HCT116 (cell line): Measurements from ENCODE around the gene PDZRN4.

Source experiments
- CTCF ChIP-seq, 3 experiments: fragments of 200-600 bp in 1 of 3; sonication (generic) in 1 of 3; IDR thresholded peaks in 2 of 3; conservative IDR thresholded peaks in 1 of 3; 2 replicates each; pipeline ENCODE4 v1.5.1; 2012 to 2017; ENCODE audit warnings: low read depth in 2 of 3, low read length in 2 of 3, antibody characterized with exemption in 1 of 3, borderline replicate concordance in 1 of 3, control low read depth in 1 of 3, mild to moderate bottlenecking in 1 of 3, mixed read lengths in 1 of 3, mixed run types in 1 of 3, moderate library complexity in 1 of 3; ENCODE audit not compliant: insufficient read depth in 1 of 3
- EZH2 ChIP-seq: fragments of 200-600 bp; sonication (generic); IDR thresholded peaks from 2 replicates; pipeline ENCODE4 v1.6.1; 2017; ENCODE audit warnings: antibody characterized with exemption, mixed run types
- EZH2phosphoT487 ChIP-seq: fragments of 200-600 bp; IDR thresholded peaks from 2 replicates; pipeline ENCODE4 v1.6.1; 2018; ENCODE audit warnings: antibody characterized with exemption, borderline replicate concordance
- FOSL1 ChIP-seq: IDR thresholded peaks from 2 replicates; pipeline ENCODE4 v1.6.1; 2012; ENCODE audit warnings: low read depth
- JUND ChIP-seq: IDR thresholded peaks from 2 replicates; pipeline ENCODE4 v1.6.1; 2012
- MAX ChIP-seq: IDR thresholded peaks from 2 replicates; pipeline ENCODE4 v1.6.1; 2012
- POLR2A ChIP-seq: IDR thresholded peaks from 2 replicates; pipeline ENCODE4 v1.7.0; 2011; ENCODE audit warnings: borderline replicate concordance; ENCODE audit not compliant: insufficient read depth, insufficient read length; ENCODE audit errors: extremely low read depth
- POLR2AphosphoS5 ChIP-seq: IDR thresholded peaks from 2 replicates; pipeline ENCODE4 v1.6.1; 2011; ENCODE audit warnings: mild to moderate bottlenecking, low read depth, low read length, moderate library complexity
- REST ChIP-seq: IDR thresholded peaks from 2 replicates; pipeline ENCODE4 v1.6.1; 2012; ENCODE audit warnings: low read depth
- SP1 ChIP-seq: IDR thresholded peaks from 2 replicates; pipeline ENCODE4 v1.6.1; 2012; ENCODE audit warnings: low read depth
- YY1 ChIP-seq: IDR thresholded peaks from 2 replicates; pipeline ENCODE4 v1.6.1; 2011; ENCODE audit warnings: low read length, low read depth, moderate library complexity, mild to moderate bottlenecking; ENCODE audit not compliant: insufficient replicate concordance; ENCODE audit errors: extremely low read depth

GRCh38 chr12:41514021-41514777 lies 326.1 kb downstream of the PDZRN4 start:
- TF ChIP-seq EZH2phosphoT487 = no peak
- no peak for TF ChIP-seq CTCF (IDR thresholded peaks at IDR 0.05 in 2 of 3, conservative IDR thresholded peaks at IDR 0.05 in 1 of 3; ENCODE audit: borderline replicate concordance in 1 of 3, insufficient read depth in 1 of 3, low read depth in 2 of 3, low read length in 2 of 3)
- TF ChIP-seq YY1 = no peak
- no peak for TF ChIP-seq JUND
- no peak for TF ChIP-seq POLR2A
- TF ChIP-seq MAX = no peak
- no peak for TF ChIP-seq POLR2AphosphoS5
- no peak for TF ChIP-seq EZH2
- TF ChIP-seq SP1 = no peak
- TF ChIP-seq FOSL1 = no peak
- no peak for TF ChIP-seq REST
